Measurements from ENCODE around the gene DHRSX.

- TF ChIP-seq, protein P1, sequence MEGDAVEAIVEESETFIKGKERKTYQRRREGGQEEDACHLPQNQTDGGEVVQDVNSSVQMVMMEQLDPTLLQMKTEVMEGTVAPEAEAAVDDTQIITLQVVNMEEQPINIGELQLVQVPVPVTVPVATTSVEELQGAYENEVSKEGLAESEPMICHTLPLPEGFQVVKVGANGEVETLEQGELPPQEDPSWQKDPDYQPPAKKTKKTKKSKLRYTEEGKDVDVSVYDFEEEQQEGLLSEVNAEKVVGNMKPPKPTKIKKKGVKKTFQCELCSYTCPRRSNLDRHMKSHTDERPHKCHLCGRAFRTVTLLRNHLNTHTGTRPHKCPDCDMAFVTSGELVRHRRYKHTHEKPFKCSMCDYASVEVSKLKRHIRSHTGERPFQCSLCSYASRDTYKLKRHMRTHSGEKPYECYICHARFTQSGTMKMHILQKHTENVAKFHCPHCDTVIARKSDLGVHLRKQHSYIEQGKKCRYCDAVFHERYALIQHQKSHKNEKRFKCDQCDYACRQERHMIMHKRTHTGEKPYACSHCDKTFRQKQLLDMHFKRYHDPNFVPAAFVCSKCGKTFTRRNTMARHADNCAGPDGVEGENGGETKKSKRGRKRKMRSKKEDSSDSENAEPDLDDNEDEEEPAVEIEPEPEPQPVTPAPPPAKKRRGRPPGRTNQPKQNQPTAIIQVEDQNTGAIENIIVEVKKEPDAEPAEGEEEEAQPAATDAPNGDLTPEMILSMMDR (IDR thresholded peaks at IDR 0.05): no peak
- no peak for TF ChIP-seq POLR2A (IDR thresholded peaks at IDR 0.05)
These were observed 258.4 kb downstream of the DHRSX start for GRCh38 chrX:2242326-2242725.

All from testis (tissue), 2 donors.